Measurements from ENCODE around the gene FBXO17. TPM values are rescaled to one million over a fixed set of nuclear protein-coding genes. Genes with fewer than 3 reads are reported as not detected.
"Not testable (repeated sequence)": the region's sequence is repeated elsewhere in the genome, so short reads cannot be mapped to it uniquely, and the experiment has no call there.

FBXO17 gene
- total and polyA plus RNA-seq, 12 donors: 4.1 to 18.7 (median 9.4) TPM

DNA sequence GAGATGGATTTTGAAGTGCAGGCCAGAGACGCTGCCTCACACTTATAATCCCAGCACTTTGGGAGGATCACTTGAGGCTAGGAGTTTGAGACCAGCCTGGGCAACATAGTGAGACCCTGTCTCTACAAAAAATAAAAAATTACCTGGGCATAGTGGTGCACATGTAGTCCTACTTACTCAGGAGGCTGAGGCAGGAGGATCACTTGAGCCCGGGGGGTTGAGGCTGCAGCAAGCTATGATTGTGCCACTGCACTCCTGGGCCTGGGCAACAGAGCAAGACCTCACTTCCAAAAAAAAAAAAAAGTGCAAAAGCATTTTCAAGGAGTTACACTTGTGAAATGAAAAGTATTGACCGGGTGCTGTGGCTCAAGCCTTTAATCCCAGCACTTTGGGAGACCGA is 27.6 kb upstream of the FBXO17 start:
- TF ChIP-seq POLR2A (IDR thresholded peaks at IDR 0.05): no peak
- TF ChIP-seq, protein P1, sequence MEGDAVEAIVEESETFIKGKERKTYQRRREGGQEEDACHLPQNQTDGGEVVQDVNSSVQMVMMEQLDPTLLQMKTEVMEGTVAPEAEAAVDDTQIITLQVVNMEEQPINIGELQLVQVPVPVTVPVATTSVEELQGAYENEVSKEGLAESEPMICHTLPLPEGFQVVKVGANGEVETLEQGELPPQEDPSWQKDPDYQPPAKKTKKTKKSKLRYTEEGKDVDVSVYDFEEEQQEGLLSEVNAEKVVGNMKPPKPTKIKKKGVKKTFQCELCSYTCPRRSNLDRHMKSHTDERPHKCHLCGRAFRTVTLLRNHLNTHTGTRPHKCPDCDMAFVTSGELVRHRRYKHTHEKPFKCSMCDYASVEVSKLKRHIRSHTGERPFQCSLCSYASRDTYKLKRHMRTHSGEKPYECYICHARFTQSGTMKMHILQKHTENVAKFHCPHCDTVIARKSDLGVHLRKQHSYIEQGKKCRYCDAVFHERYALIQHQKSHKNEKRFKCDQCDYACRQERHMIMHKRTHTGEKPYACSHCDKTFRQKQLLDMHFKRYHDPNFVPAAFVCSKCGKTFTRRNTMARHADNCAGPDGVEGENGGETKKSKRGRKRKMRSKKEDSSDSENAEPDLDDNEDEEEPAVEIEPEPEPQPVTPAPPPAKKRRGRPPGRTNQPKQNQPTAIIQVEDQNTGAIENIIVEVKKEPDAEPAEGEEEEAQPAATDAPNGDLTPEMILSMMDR (IDR thresholded peaks at IDR 0.05): no peak
- H3K9me3 ChIP-seq (replicated peaks in 1 of 3): no peaks in the 10 kb centered on the region
- no peaks in the 10 kb centered on the region for H3K4me1 ChIP-seq (replicated peaks in 1 of 2)
- H3K36me3 ChIP-seq (replicated peaks in 1 of 2): no peaks in the 10 kb centered on the region
- no peak for DNase-seq
- no peaks in the 10 kb centered on the region for H3K27me3 ChIP-seq
- WGBS, 4 donors: 68 to 80% (median 72%) methylated on average over 4 of the region's 4 CpGs
- intact Hi-C loops (cut with DNase I): no loop called here
- H3K27ac ChIP-seq: no peak overlapping the region
- no peak overlapping the region for H3K4me3 ChIP-seq

DNA sequence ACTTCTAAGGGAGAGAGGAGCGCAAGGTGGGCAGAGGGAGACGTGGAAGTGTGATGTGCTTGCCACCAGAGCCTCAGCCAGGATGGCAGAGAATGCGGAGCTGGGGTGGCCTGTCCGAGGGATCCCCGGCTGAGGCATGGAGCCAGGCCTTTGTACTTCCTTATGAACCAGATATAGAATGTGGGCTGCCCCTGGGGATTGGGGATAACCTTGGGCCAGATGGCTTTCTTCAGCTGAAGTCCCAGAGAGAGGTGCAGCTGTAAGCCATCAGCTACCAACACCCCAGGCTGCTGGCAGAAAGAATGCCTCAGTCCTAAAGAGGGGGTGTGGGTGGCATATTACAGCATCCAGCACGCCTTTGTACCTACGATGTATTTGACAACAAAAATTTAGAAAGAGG is 25.5 kb upstream of the FBXO17 start:
- no peak overlapping the region for H3K27ac ChIP-seq
- DNase-seq: no peak
- H3K4me1 ChIP-seq (replicated peaks in 1 of 2): no peaks in the 10 kb centered on the region
- H3K27me3 ChIP-seq: no peaks in the 10 kb centered on the region
- intact Hi-C loops (cut with DNase I): no loop called here
- H3K9me3 ChIP-seq (replicated peaks in 1 of 3): no peaks in the 10 kb centered on the region
- no peaks in the 10 kb centered on the region for H3K36me3 ChIP-seq (replicated peaks in 1 of 2)
- no peak overlapping the region for H3K4me3 ChIP-seq
- 69 to 79% (median 70%) methylated on average over 7 of the region's 7 CpGs for WGBS, 4 donors
- TF ChIP-seq POLR2A (IDR thresholded peaks at IDR 0.05): no peak
- TF ChIP-seq, protein P1 (IDR thresholded peaks at IDR 0.05): no peak

DNA sequence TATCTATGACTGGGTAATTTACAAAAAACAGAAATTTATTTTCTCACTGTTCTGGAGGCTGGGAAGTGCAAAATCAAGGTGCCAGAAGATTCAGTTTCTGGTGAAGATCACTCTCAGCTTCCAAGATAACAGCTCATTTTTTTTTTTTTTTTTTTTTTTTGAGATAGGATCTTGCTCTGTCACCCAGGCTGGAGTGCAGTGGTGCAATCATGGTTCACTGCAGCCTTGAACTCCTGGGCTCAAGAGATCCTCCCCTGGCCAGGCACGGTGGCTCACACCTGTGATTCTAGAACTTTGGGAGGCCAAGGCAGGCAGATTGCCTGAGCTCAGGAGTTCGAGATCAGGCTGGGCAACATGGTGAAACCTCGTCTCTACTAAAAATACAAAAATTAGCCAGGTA is 22.0 kb upstream of the FBXO17 start:
- H3K4me1 ChIP-seq (replicated peaks in 1 of 2); intact Hi-C loops (cut with DNase I); H3K9me3 ChIP-seq (replicated peaks in 1 of 3); H3K27me3 ChIP-seq; H3K27ac ChIP-seq; H3K36me3 ChIP-seq (replicated peaks in 1 of 2); H3K4me3 ChIP-seq: not testable (repeated sequence)
- peak in 1 of 7 donors; percentile 18 for DNase-seq
- WGBS, 4 donors: 72 to 86% (median 74%) methylated on average over 2 to 3 of the region's 3 CpGs

DNA sequence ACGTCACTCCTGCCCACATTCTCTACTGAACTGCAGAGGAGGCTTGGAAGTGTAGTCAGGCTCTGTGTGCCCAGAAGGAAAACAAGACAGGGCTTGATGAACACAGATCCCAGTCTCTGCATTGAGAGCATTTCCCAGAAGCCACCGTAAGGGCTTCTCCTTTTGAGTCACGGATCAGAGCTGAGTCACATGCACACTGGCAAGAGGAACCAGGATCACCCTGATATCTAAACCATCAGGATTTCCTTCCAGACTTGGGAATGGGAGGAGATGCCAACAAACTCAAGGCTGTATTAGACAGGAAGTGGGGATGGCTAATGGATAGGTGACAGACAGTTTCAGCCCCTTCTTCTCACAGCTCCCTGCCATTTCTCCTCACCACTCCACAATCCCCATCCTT is 17.7 kb upstream of the FBXO17 start:
- peak in 4 of 7 donors; percentile 24 to 61 (median 40) for DNase-seq
- H3K36me3 ChIP-seq (replicated peaks in 1 of 2): no peaks in the 10 kb centered on the region
- intact Hi-C loops (cut with DNase I): no loop called here
- WGBS, 4 donors: 36 to 60% (median 47%) methylated on average over 1 to 3 of the region's 3 CpGs
- H3K9me3 ChIP-seq (replicated peaks in 1 of 3): no peaks in the 10 kb centered on the region
- no peaks in the 10 kb centered on the region for H3K4me1 ChIP-seq (replicated peaks in 1 of 2)
- no peaks in the 10 kb centered on the region for H3K27me3 ChIP-seq
- TF ChIP-seq, protein P1 (IDR thresholded peaks at IDR 0.05): no peak
- TF ChIP-seq POLR2A (IDR thresholded peaks at IDR 0.05): no peak
- no peak overlapping the region for H3K27ac ChIP-seq
- H3K4me3 ChIP-seq: no peak overlapping the region

DNA sequence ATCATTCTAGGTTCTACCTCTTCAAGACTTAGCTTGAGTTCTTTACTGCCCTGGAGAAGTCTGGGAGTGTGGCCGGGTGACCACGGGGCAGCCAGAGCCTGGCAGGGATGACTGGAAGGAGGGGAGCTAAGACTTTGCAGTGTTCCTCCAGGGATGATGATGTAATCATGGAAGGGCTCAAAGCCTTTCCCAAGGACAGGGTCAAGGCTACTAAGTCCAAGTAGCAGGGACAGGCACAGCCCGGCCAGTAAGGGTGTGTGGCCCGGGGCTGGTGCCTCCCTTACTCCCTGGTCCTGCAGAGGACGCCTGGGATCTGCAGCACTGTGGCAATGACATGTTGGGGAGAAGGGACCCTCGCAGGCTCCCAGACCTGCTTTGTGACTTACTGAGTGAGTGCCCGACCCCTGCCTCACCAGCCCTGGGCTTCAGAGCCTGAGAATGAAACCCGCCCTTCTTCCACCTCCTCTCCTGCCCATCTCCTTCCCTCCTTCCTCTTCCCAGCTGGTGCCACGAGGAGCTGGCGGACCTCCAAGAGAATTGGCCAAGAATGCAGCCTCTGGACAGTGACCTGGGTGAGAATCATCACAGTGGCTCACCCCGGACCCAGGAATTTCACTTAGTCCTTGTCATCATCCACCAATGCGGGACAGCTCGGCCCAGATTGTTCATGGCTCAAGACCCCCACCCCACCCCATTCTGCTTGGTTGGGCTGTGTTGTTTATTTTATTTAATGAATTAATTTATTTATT is 15.6 kb upstream of the FBXO17 start:
- Histone ChIP-seq H3K27me3 (no peaks in the 10 kb centered on the region), H3K36me3 (replicated peaks in 1 of 2) (no peaks in the 10 kb centered on the region), H3K27ac (no peak overlapping the region), H3K9me3 (replicated peaks in 1 of 3) (no peaks in the 10 kb centered on the region), H3K4me3 (no peak overlapping the region), H3K4me1 (replicated peaks in 1 of 2) (no peaks in the 10 kb centered on the region)
- peak; percentile 39 to 70 (median 67) for DNase-seq
- intact Hi-C loops (cut with DNase I): no loop called here
- no peak for TF ChIP-seq POLR2A (IDR thresholded peaks at IDR 0.05)
- TF ChIP-seq, protein P1 (IDR thresholded peaks at IDR 0.05): no peak
- WGBS, 4 donors: 45 to 50% (median 46%) methylated on average over 11 to 13 of the region's 13 CpGs

DNA sequence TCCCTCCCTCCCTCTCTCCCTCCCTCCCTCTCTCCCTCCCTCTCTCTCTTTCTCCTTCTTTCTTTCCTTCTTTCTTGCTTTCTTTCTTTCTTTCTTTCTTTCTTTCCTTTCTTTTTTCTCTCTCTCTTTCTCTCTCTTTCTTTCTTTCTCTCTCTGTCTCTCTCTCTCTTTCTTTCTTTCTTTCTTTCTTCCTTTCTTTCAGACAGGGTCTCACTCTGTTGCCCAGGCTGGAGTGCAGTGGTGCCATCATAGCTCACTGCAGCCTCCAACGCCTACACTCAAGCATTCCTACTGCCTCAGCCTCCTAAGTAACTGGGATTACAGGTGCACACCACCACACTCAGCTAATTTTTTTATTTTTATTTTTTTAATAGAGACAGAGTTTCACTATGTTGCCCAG is 14.1 kb upstream of the FBXO17 start:
- H3K27ac ChIP-seq; DNase-seq; intact Hi-C loops (cut with DNase I); H3K4me1 ChIP-seq (replicated peaks in 1 of 2); H3K9me3 ChIP-seq (replicated peaks in 1 of 3); H3K4me3 ChIP-seq; H3K27me3 ChIP-seq; H3K36me3 ChIP-seq (replicated peaks in 1 of 2): not testable (repeated sequence)
- 65 to 91% (median 77%) methylated on average over 1 of the region's 1 CpG for WGBS, 4 donors

Data from adrenal gland (tissue), 12 donors.